Keratinocyte (primary cell): Measurements from ENCODE around the gene DACH1. TPM values are rescaled to one million over a fixed set of nuclear protein-coding genes. Genes with fewer than 3 reads are reported as not detected.

Source experiments
- DNase-seq: peaks from one replicate; pipeline ENCODE4 v3.0.0-alpha.2; 2011; ENCODE audit warnings: low read depth, missing footprints, low spot score
- FAIRE-seq: peaks from 2 replicates; lab custom pipeline; 2011; peaks lifted over from hg19 to GRCh38; lab: Jason Lieb, UNC
- H2AFZ ChIP-seq: 2 replicates; pipeline ENCODE4 v1.6.0; 2012; ENCODE audit warnings: low read length, control low read depth, inconsistent platforms; ENCODE audit not compliant: control insufficient read depth
- H3K27ac ChIP-seq: 2 replicates; pipeline ENCODE4 v1.5.1; 2011; ENCODE audit warnings: low read length; ENCODE audit not compliant: control insufficient read depth, insufficient read depth
- H3K27me3 ChIP-seq: 3 replicates; pipeline ENCODE4 v1.6.0; 2011; ENCODE audit warnings: low read length; ENCODE audit not compliant: control insufficient read depth, insufficient read depth; ENCODE audit errors: extremely low read depth
- H3K36me3 ChIP-seq, 2 experiments: 2 replicates in 1 of 2; 3 replicates in 1 of 2; pipeline ENCODE4 v1.5.1; 2011; ENCODE audit warnings: low read length in 2 of 2, mild to moderate bottlenecking in 1 of 2; ENCODE audit not compliant: control insufficient read depth in 2 of 2, insufficient read depth in 2 of 2; ENCODE audit errors: extremely low read depth in 1 of 2
- H3K4me1 ChIP-seq: 3 replicates; pipeline ENCODE4 v1.5.1; 2011; ENCODE audit warnings: low read length; ENCODE audit not compliant: control insufficient read depth, insufficient read depth; ENCODE audit errors: extremely low read depth
- H3K4me2 ChIP-seq: 3 replicates; pipeline ENCODE4 v1.6.0; 2011; ENCODE audit warnings: low read depth, low read length; ENCODE audit not compliant: control insufficient read depth, insufficient read depth; ENCODE audit errors: extremely low read depth
- H3K4me3 ChIP-seq, 3 experiments: fragments of 200-600 bp in 1 of 3; sonication (generic) in 1 of 3; 2 replicates in 2 of 3; 3 replicates in 1 of 3; pipeline ENCODE4 v1.5.1; 2011 to 2016; ENCODE audit warnings: low read length in 3 of 3, mild to moderate bottlenecking in 3 of 3, control low read depth in 2 of 3, inconsistent platforms in 1 of 3, low read depth in 1 of 3, mixed read lengths in 1 of 3, mixed run types in 1 of 3, moderate library complexity in 1 of 3; ENCODE audit not compliant: control insufficient read depth in 2 of 3, insufficient read depth in 2 of 3; ENCODE audit errors: extremely low read depth in 1 of 3
- H3K79me2 ChIP-seq: 2 replicates; pipeline ENCODE4 v1.6.0; 2012; ENCODE audit warnings: low read length; ENCODE audit not compliant: control insufficient read depth, insufficient read depth
- H3K9ac ChIP-seq: 3 replicates; pipeline ENCODE4 v1.6.0; 2011; ENCODE audit warnings: low read length; ENCODE audit not compliant: control insufficient read depth, insufficient read depth; ENCODE audit errors: extremely low read depth
- H3K9me1 ChIP-seq: 3 replicates; pipeline ENCODE4 v1.6.0; 2011; ENCODE audit warnings: low read length; ENCODE audit not compliant: control insufficient read depth, insufficient read depth; ENCODE audit errors: extremely low read depth
- H3K9me3 ChIP-seq: 2 replicates; pipeline ENCODE4 v1.5.1; 2012; ENCODE audit warnings: low read depth, low read length; ENCODE audit not compliant: control insufficient read depth
- H4K20me1 ChIP-seq: 3 replicates; pipeline ENCODE4 v1.6.0; 2011; ENCODE audit warnings: low read length; ENCODE audit not compliant: control insufficient read depth, insufficient read depth; ENCODE audit errors: extremely low read depth
- CTCF ChIP-seq, 3 experiments: IDR thresholded peaks in 1 of 3; conservative IDR thresholded peaks in 1 of 3; optimal IDR thresholded peaks in 1 of 3; 2 replicates in 2 of 3; 3 replicates in 1 of 3; pipeline versions ENCODE3 to v1.5.1; 2011; ENCODE audit warnings: low read length in 3 of 3, mild to moderate bottlenecking in 3 of 3, moderate library complexity in 2 of 3, control low read depth in 1 of 3, inconsistent platforms in 1 of 3; ENCODE audit not compliant: insufficient read depth in 2 of 3; ENCODE audit errors: extremely low read depth in 1 of 3
- EZH2 ChIP-seq: IDR thresholded peaks from one replicate; pipeline ENCODE4 v1.6.1; 2012; ENCODE audit warnings: inconsistent platforms, mild to moderate bottlenecking, low read length, moderate library complexity
- dilution Hi-C: fragments of 300-500 bp; cut with MboI; formaldehyde crosslinking; loops from one replicate; pipeline ENCODE4 v1.7.0; 2020; ENCODE audit warnings: low sequenced_read_pairs; ENCODE audit not compliant: extremely low pct_ligation_motif_present
- polyA plus RNA-seq, 5 experiments: library from polyadenylated mRNA; depleted of rRNA in 3 of 5; stranded (reverse) in 3 of 5; stranded (forward) in 1 of 5; unstranded in 1 of 5; fragments of >200 nt; gene quantifications; 1 replicate in 1 of 5; 2 replicates in 3 of 5; 3 replicates in 1 of 5; pipeline versions ENCODE4 v1.2.1 to v1.2.3, GENCODE V29; 2011 to 2012; ENCODE audit warnings: missing spikeins in 2 of 5, low read depth in 1 of 5, low replicate concordance in 1 of 5

Gene DACH1
- polyA plus RNA-seq, 1 donor (not counting 4 experiments of a cell fraction or from before 2014, with no cell fraction given): not detected

- H3K27me3 ChIP-seq: no peaks in the 10 kb centered on the region
- no peak overlapping the region for H3K4me2 ChIP-seq
- H3K4me1 ChIP-seq: no peaks in the 10 kb centered on the region
- H2AFZ ChIP-seq: no peak overlapping the region
- H3K9me1 ChIP-seq: no peaks in the 10 kb centered on the region
- no peaks in the 10 kb centered on the region for H4K20me1 ChIP-seq
- DNase-seq (no peak), FAIRE-seq (no peak)
- dilution Hi-C loops: no loop called here
- H3K27ac ChIP-seq: no peak overlapping the region
- no peak for TF ChIP-seq CTCF (optimal IDR thresholded peaks at IDR 0.05 in 1 of 3, IDR thresholded peaks at IDR 0.05 in 1 of 3, conservative IDR thresholded peaks at IDR 0.05 in 1 of 3; ENCODE audit: extremely low read depth in 1 of 3, insufficient read depth in 2 of 3, low read length in 3 of 3)
- no peak for TF ChIP-seq EZH2
- no peak overlapping the region for H3K9ac ChIP-seq
- no peaks in the 10 kb centered on the region for H3K36me3 ChIP-seq
- H3K9me3 ChIP-seq: no peaks in the 10 kb centered on the region
- no peaks in the 10 kb centered on the region for H3K79me2 ChIP-seq
- no peak overlapping the region for H3K4me3 ChIP-seq
Observed at GRCh38 chr13:71797517-71797916, 69.5 kb downstream of the DACH1 start.

GRCh38 chr13:71789693-71790329 lies 77.2 kb downstream of the DACH1 start:
- H3K9me1 ChIP-seq: no peaks in the 10 kb centered on the region
- no peaks in the 10 kb centered on the region for H3K4me1 ChIP-seq
- H3K9ac ChIP-seq: no peak overlapping the region
- DNase-seq: no peak
- no peaks in the 10 kb centered on the region for H4K20me1 ChIP-seq
- no peaks in the 10 kb centered on the region for H3K79me2 ChIP-seq
- dilution Hi-C loops: no loop called here
- no peaks in the 10 kb centered on the region for H3K36me3 ChIP-seq
- no peaks in the 10 kb centered on the region for H3K27me3 ChIP-seq
- H3K4me2 ChIP-seq: no peak overlapping the region
- FAIRE-seq: no peak
- no peaks in the 10 kb centered on the region for H3K9me3 ChIP-seq
- H2AFZ ChIP-seq: no peak overlapping the region
- H3K4me3 ChIP-seq: no peak overlapping the region
- no peak overlapping the region for H3K27ac ChIP-seq
- TF ChIP-seq CTCF (optimal IDR thresholded peaks at IDR 0.05 in 1 of 3, IDR thresholded peaks at IDR 0.05 in 1 of 3, conservative IDR thresholded peaks at IDR 0.05 in 1 of 3; ENCODE audit: extremely low read depth in 1 of 3, insufficient read depth in 2 of 3, low read length in 3 of 3): no peak
- no peak for TF ChIP-seq EZH2
